HEK293 (cell line): Measurements from ENCODE around the gene TTC39A.
A peak's percentile ranks its signal among the peaks of the same experiment; 100 is the strongest.

ENCODE experiments used
- CTCF ChIA-PET: fragments of 350-600 bp; formaldehyde crosslinking; extraction: SDS; loops from one replicate; lab custom pipeline; 2021; ENCODE audit warnings: antibody characterized with exemption; lab: Yijun Ruan, JAX
- POLR2A ChIA-PET: fragments of 300-600 bp; formaldehyde crosslinking; extraction: SDS; loops from one replicate; lab custom pipeline; 2020; ENCODE audit warnings: antibody characterized with exemption, inconsistent platforms; lab: Yijun Ruan, JAX
- H3K27ac ChIP-seq: fragments of 200-500 bp; sonication (Bioruptor generic); 2 replicates; pipeline ENCODE4 v1.5.1; 2014; ENCODE audit warnings: low read depth, low read length, control low read depth, inconsistent platforms; ENCODE audit errors: extremely low read depth
- H3K36me3 ChIP-seq, 2 experiments: fragments of 200-500 bp in 1 of 2; sonication (Bioruptor generic) in 1 of 2; 1 replicate in 1 of 2; 2 replicates in 1 of 2; pipeline ENCODE4 v1.5.1; 2014 to 2017; ENCODE audit warnings: inconsistent platforms in 2 of 2, low read length in 2 of 2; ENCODE audit not compliant: control insufficient read depth in 2 of 2, insufficient read depth in 1 of 2
- H3K4me1 ChIP-seq: fragments of 200-500 bp; sonication (Bioruptor generic); 2 replicates; pipeline ENCODE4 v1.5.1; 2014; ENCODE audit warnings: mild to moderate bottlenecking, low read length, inconsistent platforms; ENCODE audit not compliant: control insufficient read depth, insufficient read depth
- H3K4me3 ChIP-seq: 2 replicates; pipeline ENCODE4 v1.5.1; 2011; ENCODE audit warnings: low read depth, mild to moderate bottlenecking, control low read depth, low read length, moderate library complexity
- H3K9me3 ChIP-seq: fragments of 200-500 bp; sonication (Bioruptor generic); 2 replicates; pipeline ENCODE4 v1.5.1; 2014; ENCODE audit warnings: low read depth, low read length, inconsistent platforms; ENCODE audit not compliant: control insufficient read depth, insufficient read depth
- GLI2 ChIP-seq: fragments of 450-650 bp; formaldehyde crosslinking; IDR thresholded peaks from 2 replicates; pipeline ENCODE4; 2017; ENCODE audit warnings: missing biosample characterization, missing genetic modification characterization, low read depth, borderline replicate concordance
- HOXA7 ChIP-seq: sonication (generic); formaldehyde crosslinking; IDR thresholded peaks from 2 replicates; pipeline ENCODE4 v1.8.1; 2022; ENCODE audit warnings: missing genetic modification reagents, borderline replicate concordance
- KLF9 ChIP-seq: fragments of 450-650 bp; formaldehyde crosslinking; IDR thresholded peaks from 2 replicates; pipeline ENCODE4 v1.5.1; 2016; ENCODE audit warnings: missing biosample characterization, missing genetic modification characterization, low read depth
- MZF1 ChIP-seq: fragments of 450-650 bp; formaldehyde crosslinking; IDR thresholded peaks from 2 replicates; pipeline ENCODE4 v1.5.1; 2017; ENCODE audit warnings: missing biosample characterization, missing genetic modification characterization, borderline replicate concordance
- OVOL3 ChIP-seq: fragments of 450-650 bp; formaldehyde crosslinking; IDR thresholded peaks from 2 replicates; pipeline ENCODE4 v1.5.1; 2016; ENCODE audit warnings: missing biosample characterization, missing genetic modification characterization
- ZNF174 ChIP-seq: fragments of 450-650 bp; formaldehyde crosslinking; IDR thresholded peaks from 2 replicates; pipeline ENCODE4 v1.5.0; 2017; ENCODE audit warnings: missing biosample characterization, mild to moderate bottlenecking, missing genetic modification characterization
- ZNF214 ChIP-seq: fragments of 450-650 bp; formaldehyde crosslinking; IDR thresholded peaks from 2 replicates; pipeline ENCODE4 v1.5.1; 2017; ENCODE audit warnings: missing biosample characterization, mild to moderate bottlenecking, missing genetic modification characterization, borderline replicate concordance
- ZNF24 ChIP-seq: fragments of 450-650 bp; formaldehyde crosslinking; IDR thresholded peaks from 2 replicates; pipeline ENCODE4 v1.5.1; 2016; ENCODE audit warnings: missing biosample characterization, missing genetic modification characterization
- ZNF248 ChIP-seq: fragments of 450-650 bp; formaldehyde crosslinking; IDR thresholded peaks from 2 replicates; pipeline ENCODE4 v1.5.1; 2017; ENCODE audit warnings: missing biosample characterization, missing genetic modification characterization
- ZNF571 ChIP-seq: fragments of 450-650 bp; formaldehyde crosslinking; IDR thresholded peaks from 2 replicates; pipeline ENCODE4 v1.5.0; 2017; ENCODE audit warnings: missing biosample characterization, missing genetic modification characterization
- ZNF654 ChIP-seq: fragments of 450-650 bp; formaldehyde crosslinking; IDR thresholded peaks from 2 replicates; pipeline ENCODE4 v1.5.1; 2016; ENCODE audit warnings: low read depth, missing biosample characterization, missing genetic modification characterization
- ZSCAN16 ChIP-seq: fragments of 450-650 bp; formaldehyde crosslinking; IDR thresholded peaks from 2 replicates; pipeline ENCODE4 v1.5.1; 2016; ENCODE audit warnings: missing biosample characterization, missing genetic modification characterization
- TF ChIP-seq, protein P1 (sequence below): fragments of 450-650 bp; formaldehyde crosslinking; IDR thresholded peaks from 2 replicates; pipeline ENCODE4 v1.5.1; 2017; ENCODE audit warnings: missing biosample characterization, missing genetic modification characterization
- TF ChIP-seq, protein P2 (sequence below): fragments of 450-650 bp; formaldehyde crosslinking; IDR thresholded peaks from 2 replicates; pipeline ENCODE4 v1.5.1; 2016; ENCODE audit warnings: missing biosample characterization, missing genetic modification characterization
- TF ChIP-seq, protein P3 (sequence below): fragments of 450-650 bp; formaldehyde crosslinking; IDR thresholded peaks from 2 replicates; pipeline ENCODE4 v1.5.1; 2016; ENCODE audit warnings: missing biosample characterization, missing genetic modification characterization
- TF ChIP-seq, protein P4 (sequence below): fragments of 450-650 bp; formaldehyde crosslinking; IDR thresholded peaks from 2 replicates; pipeline ENCODE4 v1.5.1; 2016; ENCODE audit warnings: missing biosample characterization, missing genetic modification characterization
- TF ChIP-seq, protein P5 (sequence below): fragments of 450-650 bp; formaldehyde crosslinking; IDR thresholded peaks from 2 replicates; pipeline ENCODE4 v1.5.1; 2016; ENCODE audit warnings: missing biosample characterization, missing genetic modification characterization
- TF ChIP-seq, protein P6 (sequence below): fragments of 450-650 bp; formaldehyde crosslinking; optimal IDR thresholded peaks from 2 replicates; pipeline ENCODE3; 2016; ENCODE audit warnings: missing biosample characterization, mild to moderate bottlenecking, missing genetic modification characterization

The TTC39A gene

DNA sequence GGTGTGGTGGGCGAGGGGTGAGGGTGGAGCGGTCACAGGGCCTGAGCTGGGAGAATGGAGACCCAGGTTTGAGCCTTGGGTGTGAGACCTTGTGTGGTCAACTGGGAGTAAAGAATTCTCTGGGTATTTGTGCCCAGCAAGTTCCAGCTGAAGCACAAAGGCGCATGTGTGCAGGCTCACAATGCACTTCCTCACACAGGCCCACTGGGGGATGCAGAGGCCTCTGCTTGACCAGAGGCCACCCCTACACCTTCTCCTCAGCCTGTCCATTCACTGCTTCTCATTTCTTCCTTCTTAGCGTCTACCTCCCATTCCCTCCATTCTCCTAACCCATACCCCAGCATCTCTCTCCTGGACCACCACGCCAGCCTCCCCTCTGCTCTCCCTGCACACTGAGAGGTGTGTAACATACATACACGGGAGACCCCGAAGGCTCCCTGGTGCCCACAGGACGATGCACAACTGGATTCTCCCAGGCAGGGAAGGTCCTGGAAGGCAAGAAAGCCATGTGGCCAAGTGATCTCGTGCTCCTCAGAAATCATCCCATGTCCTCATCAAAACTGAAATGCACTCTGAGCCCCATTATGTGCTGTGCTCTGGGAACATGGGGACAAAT, 12.3 kb upstream of the TTC39A start (continued):
- TF ChIP-seq, protein P1, sequence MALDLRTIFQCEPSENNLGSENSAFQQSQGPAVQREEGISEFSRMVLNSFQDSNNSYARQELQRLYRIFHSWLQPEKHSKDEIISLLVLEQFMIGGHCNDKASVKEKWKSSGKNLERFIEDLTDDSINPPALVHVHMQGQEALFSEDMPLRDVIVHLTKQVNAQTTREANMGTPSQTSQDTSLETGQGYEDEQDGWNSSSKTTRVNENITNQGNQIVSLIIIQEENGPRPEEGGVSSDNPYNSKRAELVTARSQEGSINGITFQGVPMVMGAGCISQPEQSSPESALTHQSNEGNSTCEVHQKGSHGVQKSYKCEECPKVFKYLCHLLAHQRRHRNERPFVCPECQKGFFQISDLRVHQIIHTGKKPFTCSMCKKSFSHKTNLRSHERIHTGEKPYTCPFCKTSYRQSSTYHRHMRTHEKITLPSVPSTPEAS (tag by site-specific recombination), result no peak
- TF ChIP-seq, all 188 proteins: peak for 1

DNA sequence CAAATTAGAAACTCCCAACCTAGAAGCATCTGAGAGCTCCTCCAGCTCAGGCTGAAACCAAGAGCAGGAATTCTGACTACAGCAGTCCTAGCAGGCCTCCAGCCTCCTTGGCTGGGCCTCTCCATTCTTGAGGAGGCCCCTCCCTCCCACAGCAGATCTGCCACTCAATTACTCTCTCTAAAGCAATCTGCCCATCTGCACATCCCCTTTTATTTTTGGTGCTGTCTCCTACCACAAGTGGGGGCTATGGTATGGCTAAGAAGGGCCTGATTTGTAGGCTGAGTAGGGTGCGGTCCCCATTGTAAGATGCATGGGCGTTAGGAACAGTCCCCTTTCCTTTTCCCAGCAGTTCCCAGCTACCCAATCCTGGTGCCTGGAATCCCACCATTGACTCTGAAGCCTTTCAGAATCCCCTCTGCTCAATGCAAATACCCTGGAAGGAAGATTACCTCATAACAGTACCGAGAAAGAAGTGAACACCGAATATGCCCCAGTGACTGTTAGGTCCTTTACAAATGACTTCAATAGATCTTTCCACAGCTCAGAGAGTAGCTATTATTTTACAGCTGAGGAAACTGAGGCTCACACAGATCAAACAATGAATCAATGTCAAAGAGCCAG, 11.6 kb upstream of the TTC39A start:
- no peaks in the 10 kb centered on the region for H3K36me3 ChIP-seq
- H3K27ac ChIP-seq, result no peak overlapping the region

More for the DNA sequence above, 11.6 kb upstream of the TTC39A start:
- H3K4me3 ChIP-seq, result no peak overlapping the region
- H3K4me1 ChIP-seq, result no peaks in the 10 kb centered on the region
- ChIA-PET POLR2A (interaction anchor here (0.6 kb wide), 1 partner anchor 22 kb away, joined by 5 read pairs; no protein-coding TSS in a partner anchor), CTCF (interaction anchor here (0.6 to 0.8 kb wide), 3 partner anchors 70 to 193 kb away, joined by 3 read pairs; no protein-coding TSS in a partner anchor)
- TF ChIP-seq GLI2 (tag by site-specific recombination) (no peak), KLF9 (no peak), ZNF214 (tag by site-specific recombination) (no peak), OVOL3 (no peak), ZNF174 (tag by site-specific recombination) (no peak), ZNF248 (tag by site-specific recombination) (no peak), ZSCAN16 (tag by site-specific recombination) (no peak), ZNF571 (tag by site-specific recombination) (no peak), ZNF24 (tag by site-specific recombination) (no peak), HOXA7 (CRISPR knock-in tag) (no peak), MZF1 (tag by site-specific recombination) (peak; percentile 30; the same call in 1 of the 2 replicates), ZNF654 (0 out of 2 replicates have a peak, but pooled peaks have one; percentile 20)
- TF ChIP-seq, protein P2, sequence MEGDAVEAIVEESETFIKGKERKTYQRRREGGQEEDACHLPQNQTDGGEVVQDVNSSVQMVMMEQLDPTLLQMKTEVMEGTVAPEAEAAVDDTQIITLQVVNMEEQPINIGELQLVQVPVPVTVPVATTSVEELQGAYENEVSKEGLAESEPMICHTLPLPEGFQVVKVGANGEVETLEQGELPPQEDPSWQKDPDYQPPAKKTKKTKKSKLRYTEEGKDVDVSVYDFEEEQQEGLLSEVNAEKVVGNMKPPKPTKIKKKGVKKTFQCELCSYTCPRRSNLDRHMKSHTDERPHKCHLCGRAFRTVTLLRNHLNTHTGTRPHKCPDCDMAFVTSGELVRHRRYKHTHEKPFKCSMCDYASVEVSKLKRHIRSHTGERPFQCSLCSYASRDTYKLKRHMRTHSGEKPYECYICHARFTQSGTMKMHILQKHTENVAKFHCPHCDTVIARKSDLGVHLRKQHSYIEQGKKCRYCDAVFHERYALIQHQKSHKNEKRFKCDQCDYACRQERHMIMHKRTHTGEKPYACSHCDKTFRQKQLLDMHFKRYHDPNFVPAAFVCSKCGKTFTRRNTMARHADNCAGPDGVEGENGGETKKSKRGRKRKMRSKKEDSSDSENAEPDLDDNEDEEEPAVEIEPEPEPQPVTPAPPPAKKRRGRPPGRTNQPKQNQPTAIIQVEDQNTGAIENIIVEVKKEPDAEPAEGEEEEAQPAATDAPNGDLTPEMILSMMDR (tag by site-specific recombination), result peak; percentile 75
- TF ChIP-seq, protein P3, sequence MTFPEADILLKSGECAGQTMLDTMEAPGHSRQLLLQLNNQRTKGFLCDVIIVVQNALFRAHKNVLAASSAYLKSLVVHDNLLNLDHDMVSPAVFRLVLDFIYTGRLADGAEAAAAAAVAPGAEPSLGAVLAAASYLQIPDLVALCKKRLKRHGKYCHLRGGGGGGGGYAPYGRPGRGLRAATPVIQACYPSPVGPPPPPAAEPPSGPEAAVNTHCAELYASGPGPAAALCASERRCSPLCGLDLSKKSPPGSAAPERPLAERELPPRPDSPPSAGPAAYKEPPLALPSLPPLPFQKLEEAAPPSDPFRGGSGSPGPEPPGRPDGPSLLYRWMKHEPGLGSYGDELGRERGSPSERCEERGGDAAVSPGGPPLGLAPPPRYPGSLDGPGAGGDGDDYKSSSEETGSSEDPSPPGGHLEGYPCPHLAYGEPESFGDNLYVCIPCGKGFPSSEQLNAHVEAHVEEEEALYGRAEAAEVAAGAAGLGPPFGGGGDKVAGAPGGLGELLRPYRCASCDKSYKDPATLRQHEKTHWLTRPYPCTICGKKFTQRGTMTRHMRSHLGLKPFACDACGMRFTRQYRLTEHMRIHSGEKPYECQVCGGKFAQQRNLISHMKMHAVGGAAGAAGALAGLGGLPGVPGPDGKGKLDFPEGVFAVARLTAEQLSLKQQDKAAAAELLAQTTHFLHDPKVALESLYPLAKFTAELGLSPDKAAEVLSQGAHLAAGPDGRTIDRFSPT (tag by site-specific recombination), result no peak
- TF ChIP-seq, protein P4, sequence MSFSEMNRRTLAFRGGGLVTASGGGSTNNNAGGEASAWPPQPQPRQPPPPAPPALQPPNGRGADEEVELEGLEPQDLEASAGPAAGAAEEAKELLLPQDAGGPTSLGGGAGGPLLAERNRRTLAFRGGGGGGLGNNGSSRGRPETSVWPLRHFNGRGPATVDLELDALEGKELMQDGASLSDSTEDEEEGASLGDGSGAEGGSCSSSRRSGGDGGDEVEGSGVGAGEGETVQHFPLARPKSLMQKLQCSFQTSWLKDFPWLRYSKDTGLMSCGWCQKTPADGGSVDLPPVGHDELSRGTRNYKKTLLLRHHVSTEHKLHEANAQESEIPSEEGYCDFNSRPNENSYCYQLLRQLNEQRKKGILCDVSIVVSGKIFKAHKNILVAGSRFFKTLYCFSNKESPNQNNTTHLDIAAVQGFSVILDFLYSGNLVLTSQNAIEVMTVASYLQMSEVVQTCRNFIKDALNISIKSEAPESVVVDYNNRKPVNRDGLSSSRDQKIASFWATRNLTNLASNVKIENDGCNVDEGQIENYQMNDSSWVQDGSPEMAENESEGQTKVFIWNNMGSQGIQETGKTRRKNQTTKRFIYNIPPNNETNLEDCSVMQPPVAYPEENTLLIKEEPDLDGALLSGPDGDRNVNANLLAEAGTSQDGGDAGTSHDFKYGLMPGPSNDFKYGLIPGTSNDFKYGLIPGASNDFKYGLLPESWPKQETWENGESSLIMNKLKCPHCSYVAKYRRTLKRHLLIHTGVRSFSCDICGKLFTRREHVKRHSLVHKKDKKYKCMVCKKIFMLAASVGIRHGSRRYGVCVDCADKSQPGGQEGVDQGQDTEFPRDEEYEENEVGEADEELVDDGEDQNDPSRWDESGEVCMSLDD (tag by site-specific recombination), result no peak
- TF ChIP-seq, protein P5, sequence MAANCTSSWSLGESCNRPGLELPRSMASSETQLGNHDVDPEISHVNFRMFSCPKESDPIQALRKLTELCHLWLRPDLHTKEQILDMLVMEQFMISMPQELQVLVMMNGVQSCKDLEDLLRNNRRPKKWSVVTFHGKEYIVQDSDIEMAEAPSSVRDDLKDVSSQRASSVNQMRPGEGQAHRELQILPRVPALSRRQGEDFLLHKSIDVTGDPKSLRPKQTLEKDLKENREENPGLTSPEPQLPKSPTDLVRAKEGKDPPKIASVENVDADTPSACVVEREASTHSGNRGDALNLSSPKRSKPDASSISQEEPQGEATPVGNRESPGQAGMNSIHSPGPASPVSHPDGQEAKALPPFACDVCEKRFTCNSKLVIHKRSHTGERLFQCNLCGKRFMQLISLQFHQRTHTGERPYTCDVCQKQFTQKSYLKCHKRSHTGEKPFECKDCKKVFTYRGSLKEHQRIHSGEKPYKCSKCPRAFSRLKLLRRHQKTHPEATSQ (tag by site-specific recombination), result no peak
- TF ChIP-seq, protein P6, sequence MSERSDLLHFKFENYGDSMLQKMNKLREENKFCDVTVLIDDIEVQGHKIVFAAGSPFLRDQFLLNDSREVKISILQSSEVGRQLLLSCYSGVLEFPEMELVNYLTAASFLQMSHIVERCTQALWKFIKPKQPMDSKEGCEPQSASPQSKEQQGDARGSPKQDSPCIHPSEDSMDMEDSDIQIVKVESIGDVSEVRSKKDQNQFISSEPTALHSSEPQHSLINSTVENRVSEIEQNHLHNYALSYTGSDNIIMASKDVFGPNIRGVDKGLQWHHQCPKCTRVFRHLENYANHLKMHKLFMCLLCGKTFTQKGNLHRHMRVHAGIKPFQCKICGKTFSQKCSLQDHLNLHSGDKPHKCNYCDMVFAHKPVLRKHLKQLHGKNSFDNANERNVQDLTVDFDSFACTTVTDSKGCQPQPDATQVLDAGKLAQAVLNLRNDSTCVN (tag by site-specific recombination), result no peak
- H3K9me3 ChIP-seq, result no peaks in the 10 kb centered on the region
